ENCODE results near the gene SETD3.
"Not testable (repeated sequence)": the region's sequence is repeated elsewhere in the genome, so short reads cannot be mapped to it uniquely, and the experiment has no call there.

SETD3 gene

GRCh38 chr14:99349721-99350495 lies 130.8 kb downstream of the SETD3 start:
- FAIRE-seq: no peak

GRCh38 chr14:99348816-99349614 lies 131.6 kb downstream of the SETD3 start:
- no peak for DNase-seq (ENCODE audit: extremely low spot score, insufficient read length, low read depth)
- no peak for FAIRE-seq

More at GRCh38 chr14:99349721-99350495, 130.8 kb downstream of the SETD3 start:
- DNase-seq (ENCODE audit: extremely low spot score, insufficient read length, low read depth): no peak

GRCh38 chr14:99348231-99348630 lies 132.4 kb downstream of the SETD3 start:
- not testable (repeated sequence) for FAIRE-seq; DNase-seq (ENCODE audit: extremely low spot score, insufficient read length, low read depth)
